Nasal cavity respiratory epithelium epithelial cell of viscerocranial mucosa (primary cell): ENCODE results near the gene CHST13. TPM values are rescaled to one million over a fixed set of nuclear protein-coding genes. Genes with fewer than 3 reads are reported as not detected.

Experiments
- total RNA-seq: library from RNA; depleted of rRNA; stranded (reverse); fragments of >200 nt; gene quantifications from 2 replicates; pipeline ENCODE4 v1.2.3, GENCODE V29; 2014

The CHST13 gene
- not detected in 2 replicates for total RNA-seq

GRCh38 chr3:126523745-126524428, at the start of gene CHST13:
Gene CHST13, plus strand, starts transcription at chr3:126524155. Its CDS starts 178 bp downstream, at chr3:126524333.

GRCh38 chr3:126475413-126476114, 48.4 kb upstream of the CHST13 start, which contains the start of gene ZXDC:
Gene ZXDC, minus strand, starts transcription at chr3:126475891. Its CDS starts 26 bp downstream, at chr3:126475865.

GRCh38 chr3:126517291-126517951, 6.5 kb upstream of the CHST13 start, which contains the start of gene UROC1:
Gene UROC1, minus strand, starts transcription at chr3:126517773. Its CDS starts 54 bp downstream, at chr3:126517719.

GRCh38 chr3:126558336-126559071, 34.5 kb downstream of the CHST13 start, which contains the start of gene C3orf22:
Gene C3orf22, minus strand, starts transcription at chr3:126558932. Its CDS starts 5,542 bp downstream, at chr3:126553390.

Other genes with a start within 250 kb of the CHST13 start
- gene KLF15, start 166.7 kb upstream of the CHST13 start, total RNA-seq, result 0.57 and 3.4 TPM in 2 replicates
- not detected in 2 replicates for gene CFAP100, start 129.2 kb upstream of the CHST13 start, total RNA-seq
- gene ZXDC, start 48.3 kb upstream of the CHST13 start, total RNA-seq, result 25.3 and 36.1 TPM in 2 replicates
- gene UROC1, start 6.4 kb upstream of the CHST13 start, total RNA-seq, result not detected in 2 replicates
- gene C3orf22, start 34.8 kb downstream of the CHST13 start, total RNA-seq, result not detected in 2 replicates
- 7.5 and 9.5 TPM in 2 replicates for gene TXNRD3, start 131.0 kb downstream of the CHST13 start, total RNA-seq
- 15.9 and 20.5 TPM in 2 replicates for gene CHCHD6, start 180.1 kb downstream of the CHST13 start, total RNA-seq